SK-N-SH treated with all-trans-retinoic acid at 6 μM for 48 hours (cell line): ENCODE data around the gene AQP10.
A peak's percentile ranks its signal among the peaks of the same experiment; 100 is the strongest.
"Not testable (repeated sequence)": the region's sequence is repeated elsewhere in the genome, so short reads cannot be mapped to it uniquely, and the experiment has no call there.

ENCODE experiments used
- ATAC-seq: fragments of 200-7000 bp; cut with Tn5 transposase; 3 replicates; pipeline ENCODE4 v1.9.1; 2020; ENCODE audit warnings: mild to moderate bottlenecking, moderate library complexity
- ARNTL ChIP-seq: fragments of 450-650 bp; formaldehyde crosslinking; IDR thresholded peaks from 2 replicates; pipeline ENCODE4 v1.5.0; 2020; ENCODE audit warnings: low read depth, mild to moderate bottlenecking, moderate library complexity, borderline replicate concordance
- CSDC2 ChIP-seq: fragments of 250-450 bp; sonication (Bioruptor Pico); IDR thresholded peaks from 2 replicates; pipeline ENCODE4 v1.5.0; 2020; ENCODE audit warnings: mild to moderate bottlenecking, moderate library complexity
- ESRRG ChIP-seq: fragments of 250-450 bp; sonication (Bioruptor Pico); IDR thresholded peaks from 2 replicates; pipeline ENCODE4 v1.6.1; 2021; ENCODE audit warnings: mild to moderate bottlenecking
- GLIS3 ChIP-seq: fragments of 250-450 bp; sonication (Bioruptor Pico); IDR thresholded peaks from 2 replicates; pipeline ENCODE4 v1.5.0; 2020; ENCODE audit warnings: mild to moderate bottlenecking, moderate library complexity
- ISL1 ChIP-seq: fragments of 250-450 bp; sonication (Bioruptor Pico); IDR thresholded peaks from 2 replicates; pipeline ENCODE4 v2.1.2; 2022; ENCODE audit warnings: mild to moderate bottlenecking, moderate library complexity
- OSR1 ChIP-seq: fragments of 250-450 bp; sonication (Bioruptor Pico); IDR thresholded peaks from 2 replicates; pipeline ENCODE4 v1.8.0; 2022; ENCODE audit warnings: moderate library complexity, mild to moderate bottlenecking, inconsistent platforms
- PPARA ChIP-seq: fragments of 250-450 bp; sonication (Bioruptor Pico); IDR thresholded peaks from 2 replicates; pipeline ENCODE4 v1.5.0; 2020; ENCODE audit warnings: mild to moderate bottlenecking, borderline replicate concordance
- TCF4 ChIP-seq: fragments of 250-450 bp; sonication (Bioruptor Pico); IDR thresholded peaks from 2 replicates; pipeline ENCODE4 v1.8.0; 2021; ENCODE audit warnings: mild to moderate bottlenecking, moderate library complexity, borderline replicate concordance
- ZC3H10 ChIP-seq: fragments of 250-450 bp; sonication (Bioruptor Pico); IDR thresholded peaks from 2 replicates; pipeline ENCODE4 v1.5.1; 2021; ENCODE audit warnings: mild to moderate bottlenecking, moderate library complexity
- ZFP3 ChIP-seq: fragments of 250-450 bp; sonication (Bioruptor Pico); IDR thresholded peaks from 2 replicates; pipeline ENCODE4 v1.5.0; 2020; ENCODE audit warnings: mild to moderate bottlenecking, moderate library complexity
- ZFP30 ChIP-seq: fragments of 450-650 bp; formaldehyde crosslinking; IDR thresholded peaks from 2 replicates; pipeline ENCODE4 v1.5.0; 2022; ENCODE audit warnings: mild to moderate bottlenecking, moderate library complexity
- ZNF565 ChIP-seq: fragments of 450-650 bp; formaldehyde crosslinking; conservative IDR thresholded peaks from 2 replicates; pipeline ENCODE4 v1.5.0; 2020; ENCODE audit warnings: low read depth, mild to moderate bottlenecking, moderate library complexity
- ZNF70 ChIP-seq: fragments of 450-650 bp; formaldehyde crosslinking; IDR thresholded peaks from 2 replicates; pipeline ENCODE4 v1.5.0; 2020; ENCODE audit warnings: mild to moderate bottlenecking, moderate library complexity
- ZNF8 ChIP-seq: fragments of 450-650 bp; formaldehyde crosslinking; IDR thresholded peaks from 2 replicates; pipeline ENCODE4 v1.5.0; 2020; ENCODE audit warnings: mild to moderate bottlenecking, moderate library complexity
- TF ChIP-seq, protein P1 (sequence below): fragments of 250-450 bp; sonication (Bioruptor Pico); IDR thresholded peaks from 2 replicates; pipeline ENCODE4 v1.8.0; 2021; ENCODE audit warnings: low read depth, mild to moderate bottlenecking, moderate library complexity, borderline replicate concordance
- TF ChIP-seq, protein P2 (sequence below): fragments of 250-450 bp; sonication (Bioruptor Pico); IDR thresholded peaks from 2 replicates; pipeline ENCODE4 v1.5.0; 2020; ENCODE audit warnings: mild to moderate bottlenecking, moderate library complexity

Gene AQP10, protein sequence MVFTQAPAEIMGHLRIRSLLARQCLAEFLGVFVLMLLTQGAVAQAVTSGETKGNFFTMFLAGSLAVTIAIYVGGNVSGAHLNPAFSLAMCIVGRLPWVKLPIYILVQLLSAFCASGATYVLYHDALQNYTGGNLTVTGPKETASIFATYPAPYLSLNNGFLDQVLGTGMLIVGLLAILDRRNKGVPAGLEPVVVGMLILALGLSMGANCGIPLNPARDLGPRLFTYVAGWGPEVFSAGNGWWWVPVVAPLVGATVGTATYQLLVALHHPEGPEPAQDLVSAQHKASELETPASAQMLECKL

DNA sequence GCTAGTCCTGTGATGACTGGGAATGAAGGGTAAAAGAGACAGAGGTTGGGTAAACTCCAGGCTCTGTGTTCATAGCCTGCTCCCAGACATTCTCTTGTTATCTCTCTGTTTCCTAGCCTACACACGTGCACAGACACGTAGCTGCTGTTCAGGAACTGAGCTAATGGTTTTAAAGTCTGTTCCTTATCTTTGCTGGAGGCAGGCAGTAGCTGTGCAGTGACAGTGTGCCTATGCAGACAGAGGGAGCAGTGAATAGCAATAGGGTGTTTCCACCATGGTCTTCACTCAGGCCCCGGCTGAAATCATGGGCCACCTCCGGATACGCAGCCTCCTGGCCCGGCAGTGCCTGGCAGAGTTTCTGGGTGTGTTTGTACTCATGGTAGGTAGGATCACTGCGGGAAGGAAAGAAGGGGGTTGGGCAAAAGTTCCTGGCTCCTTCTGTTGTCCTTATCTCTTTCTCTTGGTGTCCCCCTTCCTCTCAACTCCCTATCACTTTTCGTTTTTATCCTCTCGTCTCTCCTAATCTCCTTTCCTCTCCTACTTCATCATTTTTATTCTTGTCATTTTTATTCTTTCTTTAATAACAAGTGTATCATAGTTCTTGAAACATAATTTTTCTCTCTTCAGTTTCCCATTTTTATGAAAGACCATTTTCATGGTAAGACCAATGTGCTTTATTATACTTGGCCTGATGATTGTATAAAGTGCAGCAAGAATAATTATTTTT, at the start of gene AQP10:
Gene AQP10 (plus strand): TSS at position 212 of the 727 bp plus-strand sequence. CDS start 63 bp downstream, at position 275.
- no peak for ATAC-seq
- peak; percentile 44; the same call in 1 of the 2 replicates for TF ChIP-seq PPARA
- no peak for TF ChIP-seq ZNF565

DNA sequence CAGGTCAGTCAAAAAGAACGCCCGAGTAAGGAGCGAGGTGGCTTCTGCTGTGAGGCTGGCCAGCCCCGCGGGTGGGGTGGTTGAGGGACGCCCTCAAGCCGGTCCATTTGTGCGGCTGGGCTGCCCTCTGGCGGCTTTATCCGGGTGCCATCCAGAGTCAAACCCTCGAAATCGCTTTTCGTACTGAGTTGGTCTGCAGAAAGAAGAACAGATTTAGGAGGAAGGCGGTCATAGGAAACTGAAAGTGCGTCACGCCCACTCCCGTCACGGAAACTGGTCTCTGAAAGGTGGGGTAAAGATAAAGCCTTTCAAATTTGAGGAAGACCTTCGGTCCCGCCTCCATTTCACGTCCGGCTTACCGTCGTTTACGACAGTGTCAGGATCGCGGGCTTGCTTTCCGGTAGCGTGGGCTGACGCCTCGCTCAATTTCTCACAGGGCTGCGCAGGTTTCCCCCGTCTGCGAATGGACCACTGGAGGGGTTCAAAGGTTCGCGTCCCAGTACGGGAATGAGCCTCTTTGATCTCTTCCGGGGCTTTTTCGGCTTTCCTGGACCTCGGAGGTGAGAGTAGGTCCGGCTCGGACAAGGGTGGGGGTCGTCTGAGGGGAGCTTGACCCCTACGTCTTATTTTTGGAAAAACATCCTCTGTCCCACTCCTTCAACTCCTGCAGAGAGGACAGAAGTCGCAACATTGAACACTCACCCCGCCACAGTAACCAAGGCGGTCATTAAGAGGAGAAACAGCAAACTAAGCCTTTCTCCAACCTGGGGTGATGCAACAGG, 48.5 kb upstream of the AQP10 start, which contains the start of gene HAX1:
Gene HAX1 (plus strand): TSS at position 413 of the 782 bp plus-strand sequence. CDS start 95 bp downstream, at position 508.
- TF ChIP-seq ESRRG, result no peak
- peak; percentile 31; the same call in 1 of the 2 replicates for TF ChIP-seq ZC3H10
- TF ChIP-seq, protein P1, sequence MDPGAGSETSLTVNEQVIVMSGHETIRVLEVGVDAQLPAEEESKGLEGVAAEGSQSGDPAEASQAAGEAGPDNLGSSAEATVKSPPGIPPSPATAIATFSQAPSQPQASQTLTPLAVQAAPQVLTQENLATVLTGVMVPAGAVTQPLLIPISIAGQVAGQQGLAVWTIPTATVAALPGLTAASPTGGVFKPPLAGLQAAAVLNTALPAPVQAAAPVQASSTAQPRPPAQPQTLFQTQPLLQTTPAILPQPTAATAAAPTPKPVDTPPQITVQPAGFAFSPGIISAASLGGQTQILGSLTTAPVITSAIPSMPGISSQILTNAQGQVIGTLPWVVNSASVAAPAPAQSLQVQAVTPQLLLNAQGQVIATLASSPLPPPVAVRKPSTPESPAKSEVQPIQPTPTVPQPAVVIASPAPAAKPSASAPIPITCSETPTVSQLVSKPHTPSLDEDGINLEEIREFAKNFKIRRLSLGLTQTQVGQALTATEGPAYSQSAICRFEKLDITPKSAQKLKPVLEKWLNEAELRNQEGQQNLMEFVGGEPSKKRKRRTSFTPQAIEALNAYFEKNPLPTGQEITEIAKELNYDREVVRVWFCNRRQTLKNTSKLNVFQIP (CRISPR knock-in tag), result peak; percentile 22; the same call in 1 of the 2 replicates
- no peak for TF ChIP-seq PPARA
- TF ChIP-seq ISL1 (CRISPR knock-in tag), result no peak
- TF ChIP-seq, protein P2, sequence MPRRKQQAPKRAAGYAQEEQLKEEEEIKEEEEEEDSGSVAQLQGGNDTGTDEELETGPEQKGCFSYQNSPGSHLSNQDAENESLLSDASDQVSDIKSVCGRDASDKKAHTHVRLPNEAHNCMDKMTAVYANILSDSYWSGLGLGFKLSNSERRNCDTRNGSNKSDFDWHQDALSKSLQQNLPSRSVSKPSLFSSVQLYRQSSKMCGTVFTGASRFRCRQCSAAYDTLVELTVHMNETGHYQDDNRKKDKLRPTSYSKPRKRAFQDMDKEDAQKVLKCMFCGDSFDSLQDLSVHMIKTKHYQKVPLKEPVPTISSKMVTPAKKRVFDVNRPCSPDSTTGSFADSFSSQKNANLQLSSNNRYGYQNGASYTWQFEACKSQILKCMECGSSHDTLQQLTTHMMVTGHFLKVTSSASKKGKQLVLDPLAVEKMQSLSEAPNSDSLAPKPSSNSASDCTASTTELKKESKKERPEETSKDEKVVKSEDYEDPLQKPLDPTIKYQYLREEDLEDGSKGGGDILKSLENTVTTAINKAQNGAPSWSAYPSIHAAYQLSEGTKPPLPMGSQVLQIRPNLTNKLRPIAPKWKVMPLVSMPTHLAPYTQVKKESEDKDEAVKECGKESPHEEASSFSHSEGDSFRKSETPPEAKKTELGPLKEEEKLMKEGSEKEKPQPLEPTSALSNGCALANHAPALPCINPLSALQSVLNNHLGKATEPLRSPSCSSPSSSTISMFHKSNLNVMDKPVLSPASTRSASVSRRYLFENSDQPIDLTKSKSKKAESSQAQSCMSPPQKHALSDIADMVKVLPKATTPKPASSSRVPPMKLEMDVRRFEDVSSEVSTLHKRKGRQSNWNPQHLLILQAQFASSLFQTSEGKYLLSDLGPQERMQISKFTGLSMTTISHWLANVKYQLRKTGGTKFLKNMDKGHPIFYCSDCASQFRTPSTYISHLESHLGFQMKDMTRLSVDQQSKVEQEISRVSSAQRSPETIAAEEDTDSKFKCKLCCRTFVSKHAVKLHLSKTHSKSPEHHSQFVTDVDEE (CRISPR knock-in tag), result 0 out of 2 replicates have a peak, but pooled peaks have one; percentile 47

DNA sequence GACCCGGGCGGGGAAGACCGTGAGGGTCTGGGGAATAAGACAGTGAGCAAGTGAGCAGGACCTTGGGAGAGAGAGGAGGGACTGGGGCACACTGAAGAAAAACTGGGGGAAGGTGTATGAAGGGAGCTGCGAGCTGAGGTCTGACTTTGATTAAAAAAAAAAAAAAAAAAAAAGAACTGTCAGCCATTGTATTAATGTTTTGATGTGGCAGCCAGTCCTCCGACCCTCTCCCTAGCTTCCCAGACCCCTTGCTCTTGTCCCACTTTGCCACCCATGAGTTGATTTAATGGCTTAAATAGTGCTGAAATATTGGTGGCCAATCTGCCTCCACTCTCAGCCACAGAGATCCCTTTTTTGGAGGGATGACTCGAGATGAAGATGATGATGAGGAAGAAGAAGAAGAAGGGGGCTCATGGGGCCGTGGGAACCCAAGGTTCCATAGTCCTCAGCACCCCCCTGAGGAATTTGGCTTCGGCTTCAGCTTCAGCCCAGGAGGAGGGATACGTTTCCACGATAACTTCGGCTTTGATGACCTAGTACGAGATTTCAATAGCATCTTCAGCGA, 47.8 kb upstream of the AQP10 start:
- ATAC-seq, result peak; percentile 3; the same call in 2 of the 3 replicates
- TF ChIP-seq ZNF8, result no peak
- TF ChIP-seq ZNF70, result no peak
- TF ChIP-seq, protein P1 (CRISPR knock-in tag), result no peak
- no peak for TF ChIP-seq CSDC2
- TF ChIP-seq PPARA, result no peak
- TF ChIP-seq ESRRG, result no peak
- no peak for TF ChIP-seq ZFP30
- TF ChIP-seq GLIS3, result no peak
- TF ChIP-seq, all 23 proteins: peak for 0

More for the DNA sequence above, 48.5 kb upstream of the AQP10 start, which contains the start of gene HAX1:
- ATAC-seq, result peak; percentile 94

DNA sequence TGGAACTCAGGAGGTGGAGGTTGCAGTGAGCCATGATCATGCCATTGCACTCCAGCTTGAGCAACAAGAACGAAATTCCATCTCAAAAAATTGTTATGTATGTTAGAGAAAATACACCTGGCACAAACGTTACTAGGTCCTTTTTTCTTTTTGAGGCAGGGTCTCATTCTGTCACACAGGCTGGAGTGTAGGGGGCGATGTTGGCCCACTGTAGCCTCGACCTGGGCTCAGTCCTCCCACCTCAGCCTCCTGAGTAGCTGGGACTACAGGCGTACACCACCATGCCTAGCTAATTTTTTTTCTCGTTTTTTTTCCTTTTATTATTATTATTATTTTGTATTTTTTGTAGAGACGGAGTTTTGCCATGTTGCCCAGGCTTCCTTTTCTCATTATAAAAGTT, 44.1 kb upstream of the AQP10 start:
- TF ChIP-seq PPARA (no peak), ZFP3 (no peak), TCF4 (CRISPR knock-in tag) (no peak), GLIS3 (no peak), ZNF565 (no peak), ARNTL (no peak), OSR1 (CRISPR knock-in tag) (no peak), ZC3H10 (no peak), ZNF8 (no peak)
- TF ChIP-seq, protein P1 (CRISPR knock-in tag), result no peak
- no peak for ATAC-seq

DNA sequence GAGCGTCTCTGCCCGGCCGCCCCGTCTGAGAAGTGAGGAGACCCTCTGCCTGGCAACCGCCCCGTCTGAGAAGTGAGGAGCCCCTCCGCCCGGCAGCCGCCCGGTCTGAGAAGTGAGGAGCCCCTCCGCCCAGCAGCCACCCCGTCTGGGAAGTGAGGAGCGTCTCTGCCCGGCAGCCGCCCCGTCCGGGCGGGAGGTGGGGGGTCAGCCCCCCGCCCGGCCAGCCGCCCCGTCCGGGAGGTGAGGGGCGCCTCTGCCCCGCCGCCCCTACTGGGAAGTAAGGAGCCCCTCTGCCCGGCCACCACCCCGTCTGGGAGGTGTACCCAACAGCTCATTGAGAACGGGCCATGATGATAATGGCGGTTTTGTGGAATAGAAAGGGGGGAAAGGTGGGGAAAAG, 33.3 kb upstream of the AQP10 start:
- not testable (repeated sequence) for ATAC-seq
